HG03457 (cell line): ENCODE measurements around the gene ROBO2.

ENCODE experiments used
- ATAC-seq: cut with Tn5 transposase; IDR thresholded peaks from one replicate; pipeline ENCODE4 v1.9.1; 2021; ENCODE audit warnings: moderate number of reproducible peaks; ENCODE audit not compliant: unreplicated experiment

Gene ROBO2

DNA sequence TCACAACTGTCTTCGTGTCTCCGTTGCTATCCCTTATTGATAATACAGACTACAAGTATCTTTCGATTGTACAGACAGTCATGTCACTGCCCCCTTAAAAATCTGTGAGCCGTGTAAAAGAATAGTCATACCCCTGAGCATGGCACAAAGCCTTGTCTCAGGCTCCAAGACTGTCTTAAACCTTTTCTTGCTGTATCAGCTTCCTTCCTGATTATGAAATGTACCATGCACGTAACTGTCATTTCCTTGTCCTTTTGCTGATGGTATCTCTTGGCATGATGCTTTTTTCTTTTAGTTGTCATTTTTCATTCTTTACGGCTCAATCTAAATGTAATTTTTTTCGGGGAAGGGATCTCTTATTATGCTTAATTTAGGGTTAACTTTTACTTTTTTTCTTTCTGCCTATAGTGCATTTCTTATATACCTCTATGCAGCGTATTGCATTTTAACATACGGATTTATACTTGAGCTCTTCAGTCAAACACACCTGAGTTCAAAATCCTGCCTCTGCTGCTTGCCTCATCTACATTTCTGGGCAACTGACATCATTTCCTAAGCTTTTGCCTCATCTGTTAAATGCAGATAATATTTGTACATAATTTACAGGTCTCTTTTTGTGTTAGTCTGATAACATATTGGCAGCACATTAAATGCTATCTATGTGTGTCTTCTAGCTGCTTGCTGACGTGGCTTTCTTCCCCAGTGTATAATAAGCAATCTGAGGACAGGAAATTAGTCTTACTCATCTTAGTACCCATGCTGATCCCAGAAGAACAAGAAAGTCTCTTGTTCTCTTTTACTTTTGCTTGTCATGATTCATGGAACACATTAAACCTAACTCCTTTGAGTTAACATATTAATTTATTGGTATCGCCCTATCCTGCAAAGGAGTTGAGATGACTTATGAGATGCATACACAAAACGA lies 57.3 kb downstream of the ROBO2 start:
- no peak for ATAC-seq

DNA sequence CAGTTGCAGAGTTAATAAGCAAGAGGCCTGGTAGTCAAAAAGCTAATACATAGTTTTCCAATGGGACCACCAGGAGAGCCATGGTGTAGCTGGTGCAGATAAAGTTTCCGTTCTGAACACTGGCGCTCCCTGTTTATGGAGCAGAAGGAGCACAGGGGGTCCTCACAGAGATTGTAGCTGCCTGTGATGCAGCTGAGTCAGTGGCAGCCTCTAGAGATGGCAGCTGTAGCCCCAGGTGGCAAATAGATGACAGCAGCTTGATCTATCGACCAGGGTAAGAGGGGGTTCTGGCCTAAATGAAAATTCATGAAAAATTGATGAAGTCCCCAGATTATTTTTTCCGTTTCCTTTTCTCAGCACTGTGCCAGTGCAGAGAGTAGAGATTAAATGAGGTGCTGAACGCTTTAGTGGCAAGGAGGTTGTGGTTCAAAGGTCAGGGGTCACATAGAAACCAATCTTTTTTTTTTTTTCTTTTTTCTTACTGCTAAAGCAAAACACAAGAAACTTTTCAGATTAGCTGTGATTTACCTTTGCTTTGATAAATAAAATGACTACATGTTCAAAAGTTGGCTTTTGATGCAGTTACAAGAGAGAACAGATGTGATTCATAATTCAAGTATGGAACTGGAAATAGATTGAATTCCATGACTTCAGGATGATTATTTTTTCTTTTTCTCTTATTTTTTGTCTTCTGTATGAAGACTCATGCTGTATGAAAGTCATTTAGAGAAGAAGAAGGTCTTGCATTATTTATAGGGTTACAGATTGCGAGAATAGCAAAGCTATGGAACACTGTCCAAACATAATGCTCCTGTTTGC lies 63.3 kb downstream of the ROBO2 start:
- ATAC-seq, result no peak

DNA sequence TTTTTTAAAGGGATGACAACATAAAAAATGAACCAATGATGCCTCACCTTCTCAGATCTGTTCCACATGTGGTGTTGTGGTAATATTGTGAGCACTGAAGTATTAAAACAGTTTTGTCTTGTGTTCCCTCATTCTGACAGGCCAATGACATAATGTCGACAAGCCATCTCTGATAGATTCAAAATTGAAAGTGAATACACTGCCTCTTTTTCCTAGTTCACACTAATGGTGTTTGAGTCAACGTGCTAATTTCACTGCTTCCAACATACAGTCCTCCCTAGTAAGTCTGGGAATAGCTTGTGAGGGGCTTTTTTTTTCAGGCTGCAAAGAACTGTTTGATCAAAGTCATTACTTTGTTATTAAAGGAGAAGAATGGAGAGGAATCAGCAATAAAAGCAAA lies 82.8 kb downstream of the ROBO2 start:
- ATAC-seq, result no peak

DNA sequence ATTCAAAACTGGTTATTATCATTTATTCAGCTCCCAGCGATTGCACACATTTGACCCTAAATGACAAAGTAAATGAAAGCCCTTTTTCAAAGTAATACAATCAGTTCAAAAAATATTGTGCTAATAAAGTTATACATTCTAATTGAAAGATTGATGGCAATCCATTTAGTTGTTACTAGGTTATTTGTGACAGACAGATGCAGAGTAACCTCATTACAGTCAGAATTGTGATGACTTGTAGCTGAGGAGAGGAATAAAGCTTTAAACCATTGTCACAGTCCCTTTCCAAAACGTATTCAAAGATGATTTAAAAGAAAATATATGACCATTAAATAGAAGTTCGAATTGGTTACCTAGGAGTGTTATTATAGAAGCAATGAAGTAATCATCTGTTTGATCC lies 86.1 kb downstream of the ROBO2 start:
- no peak for ATAC-seq

DNA sequence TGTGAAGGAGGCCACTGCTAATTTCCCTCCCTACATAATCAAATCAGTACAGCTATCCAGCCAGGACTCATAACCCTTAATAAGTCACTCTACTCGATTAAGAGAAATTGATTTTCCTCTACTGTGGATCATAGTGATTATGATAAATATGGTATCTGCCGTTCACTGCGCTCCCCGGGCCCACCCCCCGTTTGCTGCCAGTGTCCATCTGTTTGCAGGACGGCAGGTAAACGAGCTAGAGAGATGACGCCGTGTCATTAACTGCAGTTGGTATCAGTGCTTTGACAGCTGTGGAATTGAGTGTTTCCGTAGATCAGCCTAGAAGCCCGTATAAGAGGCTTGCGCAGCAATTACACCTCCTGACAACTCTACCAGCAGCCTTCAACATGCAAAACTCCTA lies 94.9 kb downstream of the ROBO2 start:
- ATAC-seq, result no peak

DNA sequence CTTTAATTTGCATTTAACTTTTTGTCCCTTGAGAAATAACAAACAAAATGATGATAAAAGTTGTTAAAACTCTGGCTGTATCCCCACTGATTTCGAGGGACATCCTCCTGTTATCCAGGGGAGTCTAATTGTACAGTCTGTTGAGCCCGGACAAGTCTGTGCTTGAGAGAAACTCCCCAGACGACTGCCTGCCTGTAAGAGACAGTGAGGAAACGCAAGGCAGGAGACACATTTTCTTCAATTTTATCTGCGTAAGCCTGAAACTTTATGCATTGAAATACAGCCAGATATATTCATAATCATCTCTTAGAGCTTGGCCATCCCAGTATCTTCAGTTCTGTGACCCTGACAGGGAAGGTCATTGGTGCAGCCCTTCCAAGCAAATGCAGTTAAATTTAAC lies 97.7 kb downstream of the ROBO2 start:
- ATAC-seq, result no peak

DNA sequence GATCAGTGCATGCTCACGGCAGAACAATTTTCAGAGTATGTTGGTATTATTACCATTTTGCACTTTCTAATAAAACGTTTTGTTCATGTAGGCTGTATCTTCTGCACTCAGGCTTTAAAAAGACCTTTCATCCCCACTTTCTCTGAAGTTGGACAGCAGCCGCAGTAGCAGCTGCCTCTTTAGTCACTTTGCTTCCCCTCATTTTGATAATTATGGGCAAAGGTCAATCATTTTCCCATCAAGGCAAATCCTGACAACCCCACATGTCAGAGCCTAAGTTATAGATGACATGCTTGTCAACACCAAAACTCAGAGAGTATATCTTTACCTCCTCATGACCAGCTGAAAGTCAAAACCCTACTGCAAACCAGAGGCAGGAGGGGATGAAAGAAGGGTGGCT lies 99.7 kb downstream of the ROBO2 start:
- ATAC-seq, result no peak

DNA sequence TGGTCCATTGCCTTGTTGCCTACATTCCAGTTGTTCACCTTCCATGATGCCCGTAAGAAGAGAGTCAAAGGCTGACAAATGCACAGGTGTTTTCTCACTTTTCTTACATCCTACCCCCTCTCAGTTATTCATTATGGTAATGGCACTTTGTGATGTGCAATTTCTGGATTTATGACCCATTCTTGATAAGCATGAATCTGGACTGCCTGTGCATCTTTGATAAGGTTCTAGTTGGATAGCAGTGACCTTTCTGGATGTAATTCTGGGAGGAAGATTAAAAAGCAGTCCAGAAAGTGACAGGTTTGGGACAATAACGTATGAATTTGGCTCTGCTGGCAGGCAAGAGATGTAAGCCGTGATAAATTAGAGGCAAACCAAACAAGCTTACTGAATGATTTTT lies 101.5 kb downstream of the ROBO2 start:
- ATAC-seq, result no peak

DNA sequence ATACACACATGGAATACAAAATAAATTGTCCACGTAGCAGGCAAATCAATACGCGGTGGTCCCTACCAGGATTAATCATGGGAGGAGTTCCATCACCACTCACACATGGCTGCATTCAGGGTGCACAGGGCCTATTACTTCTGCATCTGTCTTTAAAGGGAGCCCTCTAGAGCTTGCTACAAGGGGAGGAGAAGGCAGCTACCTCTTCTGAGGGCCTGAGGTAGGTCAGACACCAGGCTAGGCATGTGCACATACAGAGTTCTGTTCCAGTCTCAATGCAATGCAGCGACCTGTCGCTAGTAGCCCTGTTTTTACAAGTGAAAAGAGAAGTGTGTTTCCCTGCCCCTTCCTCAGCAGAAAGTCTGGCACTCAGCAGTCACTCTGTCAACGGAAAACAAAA lies 102.7 kb downstream of the ROBO2 start:
- no peak for ATAC-seq

DNA sequence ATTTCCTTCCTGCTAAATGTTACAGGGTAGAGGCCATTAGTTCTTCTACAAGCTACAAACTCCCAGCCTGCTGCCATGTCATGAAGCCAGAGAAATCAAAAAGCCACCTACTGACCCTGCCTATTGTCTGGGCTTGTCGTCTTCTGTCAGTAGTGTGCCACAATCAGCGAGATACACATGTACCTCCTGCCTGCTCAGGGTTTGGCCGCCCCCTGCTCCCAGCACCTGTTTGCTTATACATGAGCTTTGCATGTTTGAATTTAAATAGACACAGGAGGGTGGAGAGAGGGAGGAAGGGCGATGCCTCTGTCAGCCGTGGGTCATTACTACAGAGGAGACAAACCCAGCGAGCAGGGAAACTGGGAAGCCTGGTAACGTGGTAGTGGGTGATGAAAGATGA lies 106.1 kb downstream of the ROBO2 start:
- ATAC-seq, result no peak

DNA sequence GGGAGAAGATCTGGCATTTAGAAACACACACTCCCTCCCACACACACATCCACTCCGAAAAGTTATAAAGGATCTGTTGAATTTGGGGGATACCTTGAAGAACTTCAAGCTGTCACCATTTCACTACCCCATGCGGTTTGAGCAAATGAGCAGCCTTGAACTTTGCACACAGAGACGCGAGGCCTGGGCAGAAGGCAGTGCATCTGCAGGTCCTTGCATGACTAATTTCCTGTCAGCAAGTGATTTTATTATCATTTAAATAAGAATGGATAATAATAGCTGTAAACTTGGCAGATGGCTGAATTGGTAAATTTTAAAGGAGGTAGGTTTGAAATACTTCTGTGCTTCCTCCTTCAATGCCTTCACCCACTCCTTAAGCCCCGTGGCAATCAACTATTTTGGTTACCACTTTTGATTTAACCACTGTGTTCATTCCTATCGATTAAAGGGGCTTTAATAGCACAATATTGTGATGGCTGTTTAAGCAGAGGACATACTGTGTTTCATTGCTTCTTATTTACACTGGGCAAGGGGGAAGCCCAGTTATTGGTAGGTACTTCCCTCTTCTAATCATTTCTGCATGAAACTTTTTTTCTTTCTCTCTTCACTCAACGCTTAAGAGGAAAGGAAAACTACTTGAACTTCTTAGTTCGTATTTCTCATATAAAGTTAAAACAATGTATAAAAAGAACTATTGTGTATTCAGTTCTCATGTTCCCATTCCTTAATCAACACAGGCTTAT lies 108.1 kb downstream of the ROBO2 start:
- ATAC-seq, result no peak

DNA sequence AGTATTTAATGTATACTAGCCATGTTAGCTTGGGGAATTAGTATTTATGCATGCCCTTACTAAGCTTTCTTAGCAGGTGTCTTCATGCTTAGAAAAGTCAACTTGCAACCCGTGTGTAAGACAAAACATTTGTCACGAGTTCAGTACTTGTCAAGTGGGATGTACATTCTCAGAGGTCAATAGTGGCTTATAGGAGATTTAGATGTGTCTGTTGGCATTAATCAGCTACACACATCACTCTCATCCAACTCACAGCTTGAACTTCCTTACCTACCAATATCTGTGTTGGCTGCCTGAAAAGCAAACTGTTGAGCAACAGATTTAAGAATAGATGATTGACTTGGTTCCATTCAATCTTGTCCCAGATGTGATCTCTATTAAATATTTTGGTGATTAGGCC lies 109.5 kb downstream of the ROBO2 start:
- no peak for ATAC-seq

DNA sequence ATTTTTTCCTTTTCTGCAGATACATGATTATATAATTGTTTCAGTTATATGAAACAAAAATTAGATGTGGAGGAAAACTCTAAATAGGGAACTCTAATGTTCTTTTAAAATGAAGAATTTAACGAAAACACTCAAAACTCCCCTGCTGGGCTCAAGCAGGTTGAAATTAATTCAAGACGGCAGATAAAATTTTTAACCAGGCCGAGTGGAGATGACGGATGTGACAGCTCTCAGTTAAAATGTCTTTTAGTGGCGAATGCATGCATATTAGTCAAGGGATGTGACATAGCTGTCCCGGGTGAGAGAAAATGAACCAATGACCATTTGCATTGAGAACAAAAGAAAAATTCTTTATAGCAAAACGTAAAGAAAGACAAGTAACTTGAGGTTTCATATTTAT lies 110.1 kb downstream of the ROBO2 start:
- ATAC-seq, result no peak

DNA sequence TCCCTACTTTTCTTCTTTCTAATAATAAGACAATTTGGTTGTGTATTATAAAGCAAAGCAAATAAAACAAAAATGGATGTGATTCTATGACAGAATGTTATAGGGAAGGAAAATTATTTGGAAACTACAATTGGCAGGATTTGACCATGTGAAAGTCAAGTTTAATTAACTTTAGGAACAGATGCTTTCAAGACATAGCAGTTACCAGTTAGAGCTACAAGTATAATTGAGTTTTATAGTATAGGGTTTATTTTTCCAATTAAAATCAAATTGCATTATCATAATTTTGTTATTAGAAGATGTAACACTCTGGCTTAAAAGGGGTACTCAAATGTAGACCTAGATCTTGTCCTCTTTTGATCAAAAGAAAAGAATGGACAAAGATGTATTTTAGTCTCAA lies 110.9 kb downstream of the ROBO2 start:
- no peak for ATAC-seq

DNA sequence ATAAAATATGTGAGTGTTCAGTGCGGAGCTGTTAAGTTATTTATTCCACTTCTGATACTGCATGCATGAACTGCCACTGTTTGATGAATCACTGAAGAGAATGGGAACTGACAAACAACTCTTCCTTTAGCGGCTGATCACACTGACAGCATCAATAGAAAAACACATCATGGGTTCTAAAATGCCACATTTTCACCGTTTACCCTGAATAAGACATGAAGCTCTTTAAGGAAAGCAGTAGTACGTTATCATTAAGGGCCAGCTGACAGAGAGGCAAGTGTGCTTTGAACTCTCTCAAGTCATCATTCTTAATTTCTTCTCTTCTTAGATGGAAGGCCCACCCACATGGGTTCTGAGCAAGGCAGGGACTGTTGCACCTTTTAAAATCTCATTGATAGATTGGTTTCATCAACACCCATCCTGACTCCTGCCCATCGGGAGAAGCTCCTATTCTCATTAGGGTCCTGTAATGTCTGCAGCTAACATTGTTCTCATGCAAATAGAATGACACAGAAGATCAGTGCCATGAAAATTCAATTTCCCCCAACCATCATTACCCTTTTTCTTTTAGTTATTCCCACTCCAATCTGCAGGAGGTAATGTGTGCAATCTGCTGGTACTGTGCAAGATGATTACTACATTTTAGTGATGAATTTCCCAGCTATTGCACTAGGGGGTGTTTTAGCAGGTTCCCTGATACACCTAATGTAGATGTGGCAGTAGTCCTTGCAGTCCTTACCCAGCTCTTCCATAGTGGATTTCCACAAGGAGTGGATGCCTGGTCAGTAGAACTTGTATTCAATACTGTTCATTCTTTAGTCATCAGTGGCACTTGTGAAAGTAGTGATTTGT lies 119.1 kb downstream of the ROBO2 start:
- ATAC-seq, result no peak

DNA sequence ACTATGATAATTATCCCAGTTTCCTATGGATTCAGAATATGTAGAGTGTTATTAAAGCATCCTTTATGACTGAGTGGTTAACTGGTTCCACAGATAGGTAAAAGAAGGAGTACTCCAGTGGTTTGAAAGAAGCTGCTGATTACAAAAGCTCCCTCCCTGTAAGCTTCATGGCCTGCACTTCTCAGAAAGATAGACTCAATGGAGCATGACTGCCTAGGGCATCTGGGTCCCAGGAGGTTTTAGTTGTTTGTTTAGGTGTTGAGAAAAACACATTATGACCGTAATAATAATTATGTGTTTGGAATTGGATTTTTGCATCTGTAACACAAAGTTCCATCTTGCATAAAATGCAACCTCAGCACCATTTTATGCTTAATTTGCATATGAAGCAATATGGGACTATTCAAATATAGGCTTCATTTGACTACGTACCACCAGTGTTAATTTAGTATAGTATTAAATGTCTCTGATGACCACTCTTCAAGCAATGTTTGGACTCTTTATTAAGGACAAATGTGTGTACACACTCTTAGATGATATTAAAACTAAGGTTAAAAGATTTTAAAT lies 121.1 kb downstream of the ROBO2 start:
- no peak for ATAC-seq

DNA sequence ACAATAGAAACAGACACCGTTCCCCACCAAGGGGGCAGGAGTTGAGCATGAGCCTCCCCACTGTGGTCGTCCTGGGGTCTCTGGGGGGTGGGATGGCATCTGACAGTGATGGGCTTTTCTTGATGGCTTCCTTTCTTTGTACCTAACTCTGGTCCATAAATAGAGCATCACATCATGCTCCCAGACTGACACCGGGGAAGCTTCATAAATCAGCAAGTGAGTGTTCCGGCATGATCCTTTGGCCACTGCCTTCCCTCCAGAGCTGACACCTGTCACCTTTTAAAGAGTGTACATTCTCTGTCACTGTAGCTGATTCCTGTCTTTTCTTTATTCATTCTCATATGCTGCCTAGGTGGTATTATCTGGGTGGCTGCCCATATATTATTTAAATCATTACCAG lies 129.9 kb downstream of the ROBO2 start:
- ATAC-seq, result no peak

DNA sequence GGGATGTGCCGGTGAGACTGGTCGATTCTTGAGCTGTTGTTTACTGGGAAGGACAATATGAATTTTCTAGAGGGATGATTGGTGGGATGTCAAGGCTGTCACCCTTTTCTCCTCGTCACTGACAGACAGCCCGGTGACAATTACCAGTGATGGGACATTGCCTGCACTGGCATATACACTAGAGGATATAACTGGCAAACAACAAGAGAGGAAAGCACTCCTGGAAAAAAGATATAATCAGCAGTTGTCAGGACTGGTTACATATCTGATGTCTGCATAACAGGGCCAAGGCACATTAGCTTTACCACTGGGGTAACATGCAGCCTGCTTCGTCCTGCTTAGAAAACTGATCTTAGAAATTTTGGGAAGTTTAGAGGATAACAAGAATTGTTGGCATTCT lies 131.1 kb downstream of the ROBO2 start:
- ATAC-seq, result no peak

DNA sequence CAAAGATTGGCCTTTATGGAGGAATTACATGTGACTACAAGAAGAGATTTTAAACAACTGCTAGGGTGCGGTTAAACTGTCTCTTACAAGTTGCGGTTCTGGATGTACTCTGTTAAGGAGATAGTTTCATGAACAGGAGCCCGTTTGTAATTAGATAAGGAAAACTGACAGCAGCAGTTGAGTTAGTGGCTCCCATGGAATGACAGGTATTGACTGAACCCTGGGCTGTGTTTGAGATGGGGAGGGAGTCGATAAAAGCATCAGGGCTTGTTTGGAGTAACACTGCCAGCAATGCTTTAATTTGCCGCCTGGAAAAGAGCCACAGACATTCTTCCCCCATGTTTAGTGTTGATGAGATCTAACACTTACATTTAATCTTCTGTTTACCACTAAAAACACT lies 139.9 kb downstream of the ROBO2 start:
- no peak for ATAC-seq

DNA sequence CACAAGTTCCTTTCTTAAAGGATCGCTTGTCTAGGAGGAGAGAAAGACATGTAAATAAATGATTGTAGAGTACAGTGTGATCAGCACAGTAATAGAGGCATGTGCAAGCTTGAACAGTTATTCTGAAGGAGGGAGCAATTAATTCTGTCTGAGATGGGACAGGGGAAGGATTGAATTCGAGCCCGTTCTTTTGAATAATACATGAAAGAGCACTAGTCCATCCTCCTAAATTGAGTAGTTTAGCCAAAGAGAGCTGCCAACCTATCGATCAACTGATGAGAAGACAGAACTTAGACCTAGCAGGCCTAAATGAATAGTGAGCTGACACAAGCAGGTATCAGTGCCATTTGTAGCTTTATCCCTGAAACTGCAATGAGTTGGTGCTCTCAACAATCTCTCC lies 142.4 kb downstream of the ROBO2 start:
- no peak for ATAC-seq
